ENCODE results near the gene TSPAN5. TPM values are rescaled to one million over a fixed set of nuclear protein-coding genes. Genes with fewer than 3 reads are reported as not detected.
"Not testable (repeated sequence)": the region's sequence is repeated elsewhere in the genome, so short reads cannot be mapped to it uniquely, and the experiment has no call there.

TSPAN5 gene
- polyA plus RNA-seq = 1 to 10 TPM in 2 of 3 donors, under 1 TPM in 1; 0.76 to 2.0 (median 1.4) TPM

- 0 to 1% (median 1%) methylated on average over 80 to 112 of the region's 113 CpGs for WGBS, 3 donors
Measured at GRCh38 chr4:98658287-98659105, at the start of gene TSPAN5. TSS of gene TSPAN5 (minus strand) at chr4:98658611.

GRCh38 chr4:98706935-98707334 lies 48.5 kb upstream of the TSPAN5 start:
- H3K27ac ChIP-seq (ENCODE audit: low read depth, low read length) = no peak overlapping the region

More at GRCh38 chr4:98658287-98659105, at the start of gene TSPAN5:
- no peak within 1 kb of the TSS for H3K27ac ChIP-seq (ENCODE audit: low read depth, low read length)

GRCh38 chr4:98706200-98706813 lies 47.9 kb upstream of the TSPAN5 start:
- 78 to 86% (median 83%) methylated on average over 4 of the region's 4 CpGs for WGBS, 3 donors
- no peak overlapping the region for H3K27ac ChIP-seq (ENCODE audit: low read depth, low read length)

More at GRCh38 chr4:98706935-98707334, 48.5 kb upstream of the TSPAN5 start:
- WGBS, 3 donors = 75 to 95% (median 87%) methylated on average over 1 of the region's 1 CpG

- H3K27ac ChIP-seq (ENCODE audit: low read depth, low read length) = not testable (repeated sequence)
- 86 to 91% (median 90%) methylated on average over 3 of the region's 3 CpGs for WGBS, 3 donors
Measured at GRCh38 chr4:98705586-98705985, 47.2 kb upstream of the TSPAN5 start.

- H3K27ac ChIP-seq (ENCODE audit: low read depth, low read length) = no peak overlapping the region
- WGBS, 3 donors = 83 to 92% (median 86%) methylated on average over 3 of the region's 3 CpGs
Measured at GRCh38 chr4:98700656-98701055, 42.2 kb upstream of the TSPAN5 start.

GRCh38 chr4:98694076-98694475 lies 35.7 kb upstream of the TSPAN5 start:
- 76 to 94% (median 88%) methylated on average over 10 of the region's 10 CpGs for WGBS, 3 donors
- H3K27ac ChIP-seq (ENCODE audit: low read depth, low read length) = no peak overlapping the region

GRCh38 chr4:98692411-98692810 lies 34.0 kb upstream of the TSPAN5 start:
- no peak overlapping the region for H3K27ac ChIP-seq (ENCODE audit: low read depth, low read length)
- WGBS, 3 donors = 33 to 41% (median 39%) methylated on average over 7 of the region's 7 CpGs

GRCh38 chr4:98691588-98691987 lies 33.2 kb upstream of the TSPAN5 start:
- no peak overlapping the region for H3K27ac ChIP-seq (ENCODE audit: low read depth, low read length)
- WGBS, 3 donors = 48 to 86% (median 84%) methylated on average over 4 of the region's 4 CpGs

- no peak overlapping the region for H3K27ac ChIP-seq (ENCODE audit: low read depth, low read length)
- WGBS, 3 donors = 90 to 96% (median 91%) methylated on average over 4 of the region's 4 CpGs
Measured at GRCh38 chr4:98689507-98690174, 31.2 kb upstream of the TSPAN5 start.

GRCh38 chr4:98688411-98689290 lies 30.2 kb upstream of the TSPAN5 start:
- WGBS, 3 donors = 49 to 55% (median 53%) methylated on average over 5 of the region's 5 CpGs
- H3K27ac ChIP-seq (ENCODE audit: low read depth, low read length) = no peak overlapping the region

- 90 to 94% (median 92%) methylated on average over 1 of the region's 1 CpG for WGBS, 3 donors
- H3K27ac ChIP-seq (ENCODE audit: low read depth, low read length) = no peak overlapping the region
Measured at GRCh38 chr4:98687876-98688275, 29.5 kb upstream of the TSPAN5 start.

GRCh38 chr4:98686847-98687246 lies 28.4 kb upstream of the TSPAN5 start:
- WGBS, 3 donors = 23 to 69% (median 55%) methylated on average over 1 of the region's 1 CpG
- H3K27ac ChIP-seq (ENCODE audit: low read depth, low read length) = no peak overlapping the region

GRCh38 chr4:98686043-98686707 lies 27.8 kb upstream of the TSPAN5 start:
- 89 to 92% (median 90%) methylated on average over 3 of the region's 3 CpGs for WGBS, 3 donors
- no peak overlapping the region for H3K27ac ChIP-seq (ENCODE audit: low read depth, low read length)

GRCh38 chr4:98685225-98686042 lies 27.0 kb upstream of the TSPAN5 start:
- H3K27ac ChIP-seq (ENCODE audit: low read depth, low read length) = no peak overlapping the region
- 58 to 80% (median 74%) methylated on average over 8 of the region's 8 CpGs for WGBS, 3 donors

- WGBS, 3 donors = 52 to 72% (median 56%) methylated on average over 2 of the region's 2 CpGs
- no peak overlapping the region for H3K27ac ChIP-seq (ENCODE audit: low read depth, low read length)
Measured at GRCh38 chr4:98682719-98683118, 24.3 kb upstream of the TSPAN5 start.

- H3K27ac ChIP-seq (ENCODE audit: low read depth, low read length) = no peak overlapping the region
Measured at GRCh38 chr4:98680806-98681205, 22.4 kb upstream of the TSPAN5 start.

- WGBS, 3 donors = 59 to 72% (median 66%) methylated on average over 4 of the region's 4 CpGs
Measured at GRCh38 chr4:98679738-98680137, 21.3 kb upstream of the TSPAN5 start.

More at GRCh38 chr4:98679738-98680137, 21.3 kb upstream of the TSPAN5 start:
- no peak overlapping the region for H3K27ac ChIP-seq (ENCODE audit: low read depth, low read length)
